Fibroblast of mammary gland (primary cell): ENCODE data around the gene NEU4.
"Not testable (repeated sequence)": the region's sequence is repeated elsewhere in the genome, so short reads cannot be mapped to it uniquely, and the experiment has no call there.

Experiments used
- DNase-seq: peaks from one replicate; pipeline ENCODE4 v3.0.0-alpha.2; 2010; ENCODE audit warnings: low read depth
- H3K4me3 ChIP-seq: 2 replicates; pipeline ENCODE4 v1.5.1; 2011; ENCODE audit warnings: low read depth, mild to moderate bottlenecking, low read length, moderate library complexity; ENCODE audit not compliant: control insufficient read depth
- TF ChIP-seq, protein P1 (sequence below): conservative IDR thresholded peaks from 2 replicates; pipeline ENCODE4 v1.5.1; 2011; ENCODE audit warnings: low read depth, low read length, inconsistent platforms; ENCODE audit not compliant: control insufficient read depth, insufficient read depth

The NEU4 gene

DNA sequence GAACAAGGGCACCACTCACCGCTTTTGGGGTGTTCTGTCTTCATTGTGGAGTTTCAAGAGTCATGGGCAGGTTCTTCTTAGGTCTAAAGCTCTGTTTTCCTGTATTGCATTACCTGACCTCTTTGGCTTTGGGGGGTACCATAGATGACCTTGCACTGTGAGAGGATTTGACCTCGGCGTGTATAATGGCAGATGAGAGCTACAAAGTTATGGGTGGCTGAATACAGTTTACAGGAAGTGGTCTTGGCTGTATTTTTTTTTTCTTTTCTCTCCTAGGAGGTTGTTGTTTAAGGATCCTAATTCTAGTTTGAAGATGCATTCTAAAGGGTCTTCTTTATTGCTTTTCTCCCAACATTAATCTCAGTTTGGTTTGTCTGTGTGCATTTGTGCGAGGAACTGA lies 20.9 kb upstream of the NEU4 start:
- TF ChIP-seq, protein P1, sequence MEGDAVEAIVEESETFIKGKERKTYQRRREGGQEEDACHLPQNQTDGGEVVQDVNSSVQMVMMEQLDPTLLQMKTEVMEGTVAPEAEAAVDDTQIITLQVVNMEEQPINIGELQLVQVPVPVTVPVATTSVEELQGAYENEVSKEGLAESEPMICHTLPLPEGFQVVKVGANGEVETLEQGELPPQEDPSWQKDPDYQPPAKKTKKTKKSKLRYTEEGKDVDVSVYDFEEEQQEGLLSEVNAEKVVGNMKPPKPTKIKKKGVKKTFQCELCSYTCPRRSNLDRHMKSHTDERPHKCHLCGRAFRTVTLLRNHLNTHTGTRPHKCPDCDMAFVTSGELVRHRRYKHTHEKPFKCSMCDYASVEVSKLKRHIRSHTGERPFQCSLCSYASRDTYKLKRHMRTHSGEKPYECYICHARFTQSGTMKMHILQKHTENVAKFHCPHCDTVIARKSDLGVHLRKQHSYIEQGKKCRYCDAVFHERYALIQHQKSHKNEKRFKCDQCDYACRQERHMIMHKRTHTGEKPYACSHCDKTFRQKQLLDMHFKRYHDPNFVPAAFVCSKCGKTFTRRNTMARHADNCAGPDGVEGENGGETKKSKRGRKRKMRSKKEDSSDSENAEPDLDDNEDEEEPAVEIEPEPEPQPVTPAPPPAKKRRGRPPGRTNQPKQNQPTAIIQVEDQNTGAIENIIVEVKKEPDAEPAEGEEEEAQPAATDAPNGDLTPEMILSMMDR, result no peak
- H3K4me3 ChIP-seq, result no peak overlapping the region
- DNase-seq, result no peak

GRCh38 chr2:241788572-241788971 lies 20.4 kb upstream of the NEU4 start:
- H3K4me3 ChIP-seq, result no peak overlapping the region
- DNase-seq, result no peak
- TF ChIP-seq, protein P1, result no peak

DNA sequence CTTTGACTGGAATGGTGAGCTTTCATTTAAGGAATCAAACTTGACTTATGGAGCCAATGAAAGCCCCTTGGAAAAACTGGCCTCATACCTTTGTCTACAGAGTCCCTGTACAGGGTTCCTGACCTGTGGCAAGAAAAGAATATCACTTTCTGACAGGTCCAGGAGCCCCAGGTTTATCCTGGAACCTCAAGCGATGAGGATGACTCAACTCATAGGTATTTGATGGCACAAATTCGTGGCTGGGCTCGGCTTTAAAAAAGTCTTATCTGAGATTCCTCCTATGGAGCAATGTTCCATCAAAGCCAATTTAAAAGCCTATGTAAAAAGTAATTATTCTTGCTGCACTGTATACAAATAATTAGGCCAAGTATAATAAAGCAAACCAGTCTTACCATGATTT lies 17.6 kb upstream of the NEU4 start:
- H3K4me3 ChIP-seq, DNase-seq: not testable (repeated sequence)

GRCh38 chr2:241793385-241793784 lies 15.6 kb upstream of the NEU4 start:
- TF ChIP-seq, protein P1, result no peak
- no peak overlapping the region for H3K4me3 ChIP-seq
- DNase-seq, result no peak

DNA sequence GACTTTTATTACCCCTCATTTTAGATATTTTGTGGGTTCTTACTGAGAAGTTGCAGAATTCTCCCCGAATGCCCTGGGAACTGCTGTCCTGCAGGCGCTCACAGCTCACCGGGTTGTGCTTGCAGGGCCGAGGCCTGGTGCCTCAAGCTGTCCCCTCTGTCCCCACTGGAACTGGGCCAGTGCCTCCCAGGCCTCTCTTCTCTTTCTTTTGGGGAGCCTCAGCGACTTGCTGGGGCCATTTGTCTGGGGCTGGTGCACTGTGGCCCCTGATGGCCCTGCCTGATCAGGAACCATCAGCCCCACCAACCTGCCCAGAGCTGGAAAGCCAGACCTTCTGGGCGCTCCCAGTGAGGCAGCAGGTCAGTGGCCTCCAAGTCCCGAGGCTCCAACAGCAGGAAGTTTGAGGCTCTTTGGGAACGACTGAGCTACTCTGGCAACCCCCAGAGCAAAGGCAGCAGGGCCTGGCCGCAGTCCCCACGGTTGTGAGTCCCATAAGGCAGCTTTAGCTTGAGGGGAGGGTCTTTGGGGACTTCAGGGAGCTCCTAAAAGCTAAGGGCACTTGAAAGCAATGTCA lies 14.7 kb upstream of the NEU4 start:
- no peak for DNase-seq
- no peak overlapping the region for H3K4me3 ChIP-seq
- TF ChIP-seq, protein P1, result no peak

- TF ChIP-seq, protein P1, result no peak
- no peak for DNase-seq
Observed at GRCh38 chr2:241795021-241795999, 13.7 kb upstream of the NEU4 start.

GRCh38 chr2:241796209-241796608 lies 12.8 kb upstream of the NEU4 start:
- DNase-seq, result no peak
- H3K4me3 ChIP-seq, result no peak overlapping the region
- TF ChIP-seq, protein P1, result no peak

More at GRCh38 chr2:241795021-241795999, 13.7 kb upstream of the NEU4 start:
- H3K4me3 ChIP-seq, result no peak overlapping the region
